ENCODE data around the gene ATRN.
"Not testable (repeated sequence)": the region's sequence is repeated elsewhere in the genome, so short reads cannot be mapped to it uniquely, and the experiment has no call there.

The ATRN gene

DNA sequence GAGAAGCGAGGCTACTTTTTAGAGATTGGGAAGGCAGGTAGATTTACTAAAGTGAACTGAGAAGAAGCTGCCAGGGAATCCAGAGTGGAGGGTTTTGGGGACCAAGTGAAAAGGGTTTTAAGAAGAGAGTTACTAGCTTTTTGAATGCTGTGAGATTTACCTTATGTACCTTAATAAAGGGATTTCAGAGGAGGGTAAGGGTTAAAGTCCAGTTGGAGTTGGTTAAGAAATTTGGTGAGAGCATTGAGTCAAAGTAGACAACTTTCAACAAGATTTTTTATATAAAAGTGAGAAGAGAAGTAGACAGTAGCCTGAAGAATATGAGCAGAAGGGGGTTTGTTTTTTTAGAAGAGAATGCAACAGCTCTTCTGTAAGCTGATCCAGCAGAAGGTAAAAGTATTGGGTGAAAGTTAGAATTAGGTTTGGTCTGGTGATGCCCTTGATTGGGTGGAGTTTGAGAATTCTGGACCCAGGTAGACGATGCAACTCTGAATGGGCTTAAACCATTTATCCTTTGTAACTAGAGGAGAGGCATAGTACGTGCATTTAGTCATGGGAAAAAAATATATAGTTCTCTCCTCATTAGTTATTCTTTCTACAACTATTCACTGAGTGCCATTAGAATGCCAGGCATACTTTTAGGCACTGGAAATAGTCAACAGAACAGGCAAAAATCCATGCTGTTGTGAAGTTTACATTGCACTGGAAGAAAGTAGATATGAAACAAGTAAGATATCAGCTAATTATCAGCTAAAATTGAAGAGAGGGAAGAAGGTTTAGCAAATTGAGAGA, 44.8 kb downstream of the ATRN start:
- no peak for DNase-seq (ENCODE audit: low read depth)

DNA sequence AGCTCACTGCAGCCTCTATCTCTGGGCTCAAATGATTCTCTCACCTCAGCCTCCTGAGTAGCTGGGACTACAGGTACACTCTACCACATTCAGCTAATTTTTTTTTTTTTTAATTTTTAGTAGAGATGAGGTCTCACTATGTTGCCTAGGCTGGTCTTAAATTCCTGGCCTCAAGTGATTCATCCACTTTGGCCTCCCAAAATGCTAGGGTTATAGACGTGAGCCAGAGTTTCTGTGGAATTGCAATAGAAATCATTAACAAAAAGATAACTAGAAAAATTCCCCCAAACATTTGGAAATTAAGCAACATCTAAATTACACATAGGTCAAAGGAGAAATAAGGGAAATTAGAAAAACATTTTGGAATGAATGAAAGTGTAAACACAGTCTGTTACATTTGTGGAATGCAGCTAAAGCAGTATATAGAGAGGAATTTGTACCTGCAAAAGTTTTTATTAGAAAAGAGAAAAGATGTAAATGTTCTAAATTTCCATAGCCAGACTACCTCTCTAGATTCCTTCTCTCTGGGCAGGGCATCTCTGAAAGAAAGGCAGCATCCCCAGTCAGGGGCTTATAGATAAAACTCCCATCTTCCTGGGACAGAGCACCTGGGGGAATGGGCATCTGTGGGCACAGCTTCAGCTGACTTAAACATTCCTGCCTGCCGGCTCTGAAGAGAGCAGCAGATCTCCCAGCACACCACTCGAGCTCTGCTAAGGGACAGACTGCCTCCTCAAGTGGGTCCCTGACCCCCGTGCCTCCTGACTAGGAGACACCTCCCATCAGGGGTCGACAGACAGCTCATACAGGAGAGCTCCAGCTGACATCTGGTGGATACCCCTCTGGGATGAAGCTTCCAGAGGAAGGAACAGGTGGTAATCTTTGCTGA, 51.3 kb downstream of the ATRN start:
- DNase-seq (ENCODE audit: low read depth) = no peak

DNA sequence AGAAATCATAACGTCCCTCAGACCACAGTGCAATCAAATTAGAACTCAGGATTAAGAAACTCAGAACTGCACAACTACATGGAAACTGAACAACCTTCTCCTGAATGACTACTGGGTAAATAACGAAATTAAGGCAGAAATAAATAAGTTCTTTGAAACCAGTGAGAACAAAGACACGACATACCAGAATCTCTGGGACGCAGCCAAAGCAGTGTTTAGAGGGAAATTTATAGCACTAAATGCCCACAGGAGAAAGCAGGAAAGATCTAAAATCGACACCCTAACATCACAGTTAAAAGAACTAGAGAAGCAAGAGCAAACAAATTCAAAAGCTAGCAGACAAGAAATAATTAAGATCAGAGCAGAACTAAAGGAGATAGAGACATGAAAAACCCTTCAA, 53.9 kb downstream of the ATRN start:
- DNase-seq (ENCODE audit: low read depth) = not testable (repeated sequence)

DNA sequence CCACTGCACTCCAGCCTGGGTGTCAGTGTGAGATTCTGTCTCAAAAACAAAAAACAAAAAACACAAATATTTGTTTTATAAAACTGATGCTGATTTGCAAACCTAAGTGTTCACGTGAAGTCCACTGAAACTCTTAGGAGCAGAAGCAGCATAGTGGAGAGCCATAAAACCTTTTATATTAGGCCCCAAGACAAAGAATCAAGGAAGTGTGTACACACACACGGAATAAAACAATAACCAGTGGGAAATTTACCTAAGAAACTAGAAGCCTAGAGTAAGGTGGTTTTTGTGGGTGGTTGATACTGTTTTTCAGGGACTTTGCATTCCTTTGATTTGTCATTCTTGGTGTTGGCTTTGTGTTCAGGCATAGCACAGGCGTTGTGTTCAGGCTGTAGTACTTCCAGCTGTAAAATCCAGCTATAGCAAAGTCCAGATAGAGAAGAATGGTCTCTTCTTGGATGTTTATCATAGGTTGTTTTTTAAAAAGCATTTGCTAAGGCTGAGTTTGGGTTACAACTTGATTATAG, 61.3 kb downstream of the ATRN start:
- no peak for DNase-seq (ENCODE audit: low read depth)

DNA sequence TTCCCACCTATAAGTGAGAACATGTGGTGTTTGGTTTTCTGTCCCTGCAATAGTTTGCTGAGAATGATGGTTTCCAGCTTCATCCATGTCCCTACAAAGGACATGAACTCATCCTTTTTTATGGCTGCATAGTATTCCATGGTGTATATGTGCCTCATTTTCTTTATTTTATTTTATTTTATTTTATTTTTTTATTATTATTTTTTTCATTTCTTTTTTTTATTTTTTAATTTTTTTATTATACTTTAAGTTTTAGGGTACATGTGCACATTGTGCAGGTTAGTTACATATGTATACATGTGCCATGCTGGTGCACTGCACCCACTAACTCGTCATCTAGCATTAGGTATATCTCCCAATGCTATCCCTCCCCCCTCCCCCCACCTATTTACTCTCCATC, 66.9 kb downstream of the ATRN start:
- DNase-seq (ENCODE audit: low read depth) = not testable (repeated sequence)

DNA sequence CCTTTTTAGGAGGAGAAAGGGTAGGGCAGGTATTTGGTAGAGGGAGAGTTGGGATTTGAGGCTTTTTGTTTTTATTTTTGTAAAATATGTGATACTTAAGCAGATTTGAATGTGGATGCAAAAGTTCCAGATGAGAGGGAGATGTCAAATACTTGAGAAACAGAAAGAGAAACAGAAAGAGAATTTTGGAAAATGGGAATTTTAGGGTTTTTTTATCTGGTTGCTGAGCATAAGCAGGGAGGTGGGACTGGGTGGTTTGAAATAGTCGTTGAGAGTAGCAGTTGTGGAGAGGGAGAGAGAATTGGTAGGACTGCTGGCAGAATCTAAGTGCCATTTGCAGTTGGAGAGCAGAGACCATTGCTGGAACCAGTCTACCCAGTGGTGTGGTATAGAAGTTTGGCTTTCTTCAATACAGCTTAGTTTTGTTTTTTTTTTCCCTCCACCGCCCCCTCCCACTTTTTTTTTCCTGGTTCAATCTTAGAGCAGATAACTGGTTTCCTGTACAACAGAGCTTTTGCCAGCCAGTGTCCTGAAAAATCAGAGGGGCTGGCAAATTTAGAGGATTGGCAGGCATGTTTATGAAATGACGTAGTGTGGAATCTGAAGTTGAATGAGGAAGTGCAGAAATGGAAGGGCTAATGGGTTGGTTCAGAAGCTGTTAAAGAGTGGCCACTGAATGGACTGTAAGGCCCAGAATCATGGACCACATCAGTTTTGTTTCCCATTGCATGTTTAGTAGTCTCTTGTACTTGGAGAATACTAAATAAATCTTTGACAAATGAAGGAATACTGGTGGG, 68.7 kb downstream of the ATRN start:
- no peak for DNase-seq (ENCODE audit: low read depth)

DNA sequence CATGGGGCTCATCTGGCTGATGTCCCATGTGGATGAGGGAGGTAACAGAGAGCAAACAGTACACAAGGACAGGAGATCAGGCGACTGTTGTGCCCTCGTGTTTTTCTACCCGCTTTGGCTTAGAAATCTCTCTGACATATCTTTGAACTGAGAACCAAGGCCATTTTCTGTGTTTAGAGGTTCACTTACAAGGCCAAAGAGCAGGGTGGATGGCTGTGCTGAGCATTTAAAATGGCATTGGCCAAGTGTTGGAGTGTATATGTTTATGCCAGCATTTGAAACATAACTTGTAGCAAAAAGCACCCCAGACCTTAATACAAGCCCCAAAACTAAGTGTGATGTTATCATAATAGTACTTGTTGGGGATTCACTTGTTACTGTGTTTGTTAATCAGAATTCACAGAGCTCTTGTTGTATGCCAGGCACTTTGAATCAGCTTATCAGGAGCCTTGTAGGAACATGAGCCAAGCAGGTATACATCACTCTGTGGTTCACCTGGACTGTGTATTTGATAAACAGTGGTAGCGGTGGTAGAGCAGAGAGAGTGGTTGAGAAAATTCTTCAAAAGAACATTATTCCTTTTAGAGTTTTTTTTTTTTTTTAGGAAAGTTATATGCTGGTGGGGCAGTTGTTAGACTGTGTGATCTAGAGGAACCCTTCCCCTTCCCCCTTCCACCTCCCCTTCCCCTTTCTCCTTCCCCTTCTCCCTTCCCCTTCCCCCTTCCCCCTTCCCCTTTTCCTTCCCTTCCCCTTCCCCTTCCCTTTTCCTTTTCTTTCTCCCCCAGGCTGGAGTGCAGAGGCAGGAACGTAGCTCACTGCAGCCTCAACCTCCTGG, 71.3 kb downstream of the ATRN start:
- DNase-seq (ENCODE audit: low read depth) = no peak

DNA sequence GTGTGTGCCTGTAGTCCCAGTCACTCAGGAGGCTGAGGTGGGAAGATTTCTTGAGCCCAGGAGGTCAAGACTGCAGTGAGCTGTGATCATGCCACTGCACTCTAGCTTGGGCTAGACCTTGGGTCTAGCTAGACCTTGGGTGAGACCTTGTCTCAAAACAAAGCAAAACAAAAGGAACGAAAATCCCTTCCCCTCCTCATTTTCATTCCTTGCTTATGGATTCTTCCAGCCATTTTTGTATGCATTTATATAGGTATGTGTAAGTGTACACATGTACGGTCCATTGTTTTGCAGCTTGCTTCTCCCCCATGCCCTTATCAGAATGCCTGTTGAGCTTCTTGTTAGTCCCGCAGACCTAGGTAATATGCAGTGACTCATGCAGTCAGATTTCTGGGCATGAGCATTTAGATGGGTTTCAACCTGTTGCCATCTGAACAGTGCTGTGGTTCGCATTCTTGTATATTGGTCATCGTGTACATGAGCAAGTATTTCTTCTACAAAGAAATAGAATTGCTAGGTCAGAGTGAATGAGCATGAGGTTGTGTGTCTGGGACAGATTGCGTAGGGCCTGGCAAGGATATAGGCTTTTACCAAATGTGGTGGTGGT, 73.2 kb downstream of the ATRN start:
- DNase-seq (ENCODE audit: low read depth) = no peak

DNA sequence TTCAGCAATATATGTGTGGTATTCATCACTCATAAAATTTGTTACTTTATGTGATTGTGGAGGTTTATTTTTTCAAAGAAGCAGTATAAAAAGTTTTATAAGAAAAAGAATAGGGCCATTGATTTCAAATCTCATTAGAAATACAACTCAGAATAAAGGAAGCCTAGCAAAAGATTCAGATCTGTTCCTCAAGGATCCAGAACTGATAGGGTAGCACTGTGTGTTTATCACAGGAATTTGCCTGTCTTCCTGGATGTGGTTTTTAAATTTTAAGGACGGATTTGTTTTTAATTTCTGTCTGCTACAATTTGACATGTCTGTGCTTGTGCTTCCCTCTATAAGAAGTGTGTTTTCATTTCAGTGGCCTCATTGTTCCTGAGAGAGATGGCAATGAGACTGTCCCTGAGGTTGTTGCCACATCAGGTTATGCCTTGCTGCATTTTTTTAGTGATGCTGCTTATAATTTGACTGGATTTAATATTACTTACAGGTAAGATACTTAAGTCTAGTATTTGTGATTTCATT, 74.6 kb downstream of the ATRN start:
- no peak for DNase-seq (ENCODE audit: low read depth)

DNA sequence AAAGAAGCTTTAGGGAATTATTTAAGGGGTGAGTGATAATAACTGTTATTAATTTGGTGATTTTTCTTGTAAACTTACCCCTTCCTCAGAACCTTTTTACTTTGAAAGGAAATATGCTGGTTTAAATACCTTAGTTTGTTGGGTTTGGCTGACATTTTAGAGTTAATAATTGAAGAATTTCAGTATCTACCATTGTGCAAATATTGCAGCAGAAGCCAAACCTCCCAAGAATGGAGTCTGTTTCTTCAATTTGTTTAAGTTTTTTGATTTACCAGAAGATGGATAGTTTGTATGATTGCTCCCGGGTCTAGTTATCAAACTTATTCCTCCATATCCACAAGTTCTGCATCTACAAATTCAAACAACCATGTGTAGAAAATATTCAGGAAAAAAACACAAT, 77.1 kb downstream of the ATRN start:
- no peak for DNase-seq (ENCODE audit: low read depth)

DNA sequence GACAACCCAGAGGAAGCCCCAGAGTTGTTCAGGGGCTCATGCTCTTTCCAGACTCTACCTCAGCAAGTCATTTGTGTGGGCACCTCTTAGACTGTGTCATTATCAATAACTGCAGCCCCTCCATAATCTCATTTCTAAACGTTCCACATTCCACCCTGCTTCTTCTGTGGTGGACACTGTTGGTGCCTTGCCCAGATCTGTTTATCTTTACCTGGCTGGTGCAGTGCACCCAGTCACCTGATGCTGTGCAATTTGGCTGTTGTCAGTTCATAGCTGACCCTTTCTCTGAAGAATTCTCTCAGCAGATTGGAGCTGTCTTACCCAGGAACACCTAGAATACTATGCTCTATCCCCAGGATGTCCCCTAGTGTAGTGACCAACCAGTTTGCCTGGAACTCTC, 80.0 kb downstream of the ATRN start:
- no peak for DNase-seq (ENCODE audit: low read depth)

DNA sequence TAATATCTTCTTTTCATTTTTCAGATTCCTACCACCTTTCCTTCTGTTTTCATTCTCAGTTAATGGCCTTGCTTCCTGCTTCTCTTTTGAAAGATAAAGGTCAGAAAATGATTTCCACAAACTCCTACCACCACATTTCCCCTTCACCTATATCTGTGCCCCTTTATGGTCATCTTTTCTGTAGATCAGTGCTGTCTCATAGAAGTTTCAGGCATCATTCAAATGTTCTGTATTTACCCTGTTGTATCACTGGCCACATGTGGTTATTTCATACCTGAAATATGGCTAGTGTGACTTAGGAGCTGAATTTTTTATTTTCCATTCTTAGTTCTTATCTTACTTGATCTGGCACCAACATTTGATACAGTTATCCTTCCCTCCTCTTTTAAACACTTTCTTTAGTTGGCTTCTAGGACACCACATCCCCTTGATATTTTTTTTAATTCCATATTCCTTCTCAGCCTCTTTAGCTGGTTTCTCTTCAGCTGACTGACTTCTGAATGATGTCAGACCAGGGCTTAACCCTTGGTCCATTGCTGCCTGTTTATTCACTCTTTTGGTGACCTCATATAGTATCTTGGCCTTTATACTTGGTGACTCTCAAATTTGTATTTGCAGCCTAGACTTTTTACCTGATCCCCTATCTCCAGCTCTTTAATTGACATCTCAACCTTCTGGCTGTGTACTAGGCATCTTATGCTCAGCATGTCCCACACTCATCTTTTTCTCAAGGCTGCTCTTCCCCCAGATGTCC, 81.0 kb downstream of the ATRN start:
- no peak for DNase-seq (ENCODE audit: low read depth)

DNA sequence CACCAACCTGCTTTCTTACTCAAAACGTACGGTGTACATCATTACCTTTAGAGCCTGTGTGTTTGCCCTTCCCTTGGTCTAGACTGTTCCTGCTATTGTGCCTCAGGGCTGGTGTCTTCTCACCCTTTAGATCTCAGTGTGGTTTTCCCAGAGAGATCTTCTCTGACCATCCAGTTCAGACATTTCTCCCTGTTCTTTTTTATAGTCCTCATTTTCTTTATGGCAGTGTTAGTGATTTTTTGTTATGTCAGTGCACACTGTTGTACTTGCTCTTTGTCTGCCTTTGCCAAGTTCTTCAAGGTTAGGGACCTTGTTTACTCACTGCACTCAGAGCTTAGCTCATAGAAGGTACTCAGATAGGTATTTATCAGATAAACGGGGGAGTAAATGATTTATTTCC, 82.8 kb downstream of the ATRN start:
- no peak for DNase-seq (ENCODE audit: low read depth)

DNA sequence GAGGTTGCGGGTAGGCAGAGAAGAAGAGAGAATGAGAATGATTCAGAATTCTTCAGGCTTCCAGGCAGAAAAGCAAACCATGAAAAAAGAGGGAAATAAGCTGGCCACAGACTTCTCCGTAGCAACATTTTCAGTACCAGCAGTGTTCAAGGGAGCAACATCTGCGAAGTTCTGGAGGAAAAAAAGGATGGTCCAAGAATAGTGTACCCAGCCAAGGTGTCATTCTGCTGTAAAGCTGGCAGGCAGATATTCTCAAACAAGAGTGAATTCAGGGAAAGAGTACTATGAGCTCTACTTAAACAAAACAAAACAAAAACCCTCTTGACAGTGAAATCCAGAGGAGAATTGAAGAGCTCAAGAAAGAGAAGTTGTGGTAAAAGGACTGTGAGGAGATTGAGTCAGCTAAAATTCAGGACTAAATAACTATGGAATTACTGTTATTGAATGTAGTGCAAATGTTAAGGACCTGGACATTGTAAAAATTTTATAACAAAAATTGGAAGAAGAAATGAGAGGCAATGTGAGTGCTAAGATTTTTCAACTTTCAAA, 86.5 kb downstream of the ATRN start:
- no peak for DNase-seq (ENCODE audit: low read depth)

DNA sequence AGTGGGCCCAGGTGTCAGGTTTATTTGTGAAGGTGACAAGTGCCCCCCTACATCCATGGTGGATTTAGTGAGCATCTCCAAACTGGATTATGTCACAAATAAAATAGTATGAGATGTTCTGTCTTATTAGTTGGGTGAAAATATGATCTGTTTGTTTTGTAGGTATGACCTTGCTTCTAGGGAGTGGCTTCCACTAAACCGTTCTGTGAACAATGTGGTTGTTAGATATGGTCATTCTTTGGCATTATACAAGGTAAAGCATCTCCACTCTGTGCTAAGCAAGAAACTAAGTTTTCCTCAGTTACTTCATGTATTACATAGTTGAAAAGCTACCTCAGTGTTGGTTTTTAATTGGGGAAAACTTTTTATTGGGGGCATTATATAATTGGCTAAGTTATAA, 88.4 kb downstream of the ATRN start:
- DNase-seq (ENCODE audit: low read depth) = no peak

DNA sequence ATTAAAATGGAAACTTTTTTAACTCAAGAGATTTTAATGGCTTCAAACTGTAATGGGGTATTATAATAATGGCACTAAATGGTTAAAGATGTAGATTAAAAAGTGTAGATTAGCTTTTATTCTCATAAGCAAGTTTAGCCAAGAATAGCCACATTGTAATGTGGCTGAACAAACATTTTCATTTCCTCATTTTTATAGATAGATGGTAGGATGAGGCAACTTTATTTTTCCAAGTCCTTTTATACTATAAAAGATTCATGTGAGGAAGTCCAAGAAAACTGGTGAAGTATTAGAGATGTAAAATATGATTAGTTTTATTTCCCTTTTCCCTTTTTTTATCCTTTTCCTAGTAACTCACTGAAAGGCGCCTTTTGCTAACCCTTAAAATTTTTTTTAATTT, 88.8 kb downstream of the ATRN start:
- no peak for DNase-seq (ENCODE audit: low read depth)

DNA sequence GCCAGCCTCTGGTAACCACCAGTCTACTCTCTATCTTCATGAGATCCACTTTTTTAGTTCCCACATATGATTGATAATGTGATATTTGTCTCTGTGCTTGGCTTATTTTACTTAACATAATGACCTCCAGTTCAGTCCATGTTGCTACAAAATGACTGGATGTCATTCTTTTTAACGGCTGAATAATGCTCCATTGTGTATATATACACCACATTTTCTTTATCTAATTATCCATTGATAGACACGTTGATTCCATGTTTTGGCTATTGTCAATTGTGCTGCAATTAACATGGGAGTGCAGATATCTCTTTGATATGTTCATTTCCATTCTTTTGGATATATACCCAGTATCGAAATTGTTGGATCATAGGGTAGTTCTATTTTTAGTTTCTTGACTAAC, 89.3 kb downstream of the ATRN start:
- DNase-seq (ENCODE audit: low read depth) = no peak

DNA sequence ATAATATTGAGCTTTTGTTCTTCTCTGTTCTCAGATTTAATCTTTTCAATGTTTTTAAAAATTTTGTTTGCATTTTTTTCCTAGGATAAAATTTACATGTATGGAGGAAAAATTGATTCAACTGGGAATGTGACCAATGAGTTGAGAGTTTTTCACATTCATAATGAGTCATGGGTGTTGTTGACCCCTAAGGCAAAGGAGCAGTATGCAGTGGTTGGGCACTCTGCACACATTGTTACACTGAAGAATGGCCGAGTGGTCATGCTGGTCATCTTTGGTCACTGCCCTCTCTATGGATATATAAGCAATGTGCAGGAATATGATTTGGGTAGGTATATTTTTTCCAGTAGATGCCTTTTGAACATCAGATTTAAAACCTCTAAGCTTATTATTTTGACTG, 89.8 kb downstream of the ATRN start:
- DNase-seq (ENCODE audit: low read depth) = no peak

DNA sequence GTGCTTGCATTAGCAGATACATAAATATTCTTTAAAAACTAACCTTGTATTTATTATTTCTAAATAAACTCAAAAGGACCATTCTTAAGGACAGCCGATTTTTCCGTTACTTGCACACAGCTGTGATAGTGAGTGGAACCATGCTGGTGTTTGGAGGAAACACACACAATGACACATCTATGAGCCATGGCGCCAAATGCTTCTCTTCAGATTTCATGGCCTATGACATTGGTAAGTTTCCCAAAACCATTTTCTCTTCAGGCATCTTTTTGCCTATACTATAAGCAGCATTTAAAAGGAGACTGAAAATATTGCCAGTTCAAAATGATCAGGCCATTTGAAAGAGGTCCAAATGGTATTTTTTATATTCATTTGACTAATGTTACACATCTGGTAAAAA, 92.3 kb downstream of the ATRN start:
- DNase-seq (ENCODE audit: low read depth) = no peak

Measured in activated T-helper 1 cell treated with Interleukin-2 at 50 U/mL for 16 hours (primary cell).